HG03354 (cell line): ENCODE measurements around the gene F12.
"Not testable (repeated sequence)": the region's sequence is repeated elsewhere in the genome, so short reads cannot be mapped to it uniquely, and the experiment has no call there.

Source experiments
- ATAC-seq: cut with Tn5 transposase; IDR thresholded peaks from one replicate; pipeline ENCODE4 v1.9.1; 2021; ENCODE audit warnings: mild to moderate bottlenecking; ENCODE audit not compliant: unreplicated experiment, poor library complexity, severe bottlenecking

Gene F12

DNA sequence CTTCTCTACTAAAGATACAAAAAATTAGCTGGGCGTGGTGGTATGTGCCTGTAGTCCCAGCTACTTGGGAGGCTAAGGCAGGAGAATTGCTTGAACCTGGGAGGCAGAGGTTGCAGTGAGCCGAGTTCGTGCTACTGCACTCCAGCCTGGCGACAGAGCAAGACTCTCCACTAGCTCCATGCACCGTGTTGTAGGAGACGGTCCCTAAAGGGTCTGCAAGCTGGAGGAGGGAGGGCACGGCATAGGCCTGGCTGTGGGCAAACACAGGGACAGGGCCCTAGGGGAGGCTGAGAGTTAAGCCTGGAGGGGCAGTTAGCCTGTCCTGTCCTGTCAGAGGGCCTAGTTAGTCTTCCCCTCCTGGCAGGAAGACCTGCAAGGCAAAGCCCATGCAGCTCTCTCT, 48.6 kb downstream of the F12 start:
- ATAC-seq: not testable (repeated sequence)

DNA sequence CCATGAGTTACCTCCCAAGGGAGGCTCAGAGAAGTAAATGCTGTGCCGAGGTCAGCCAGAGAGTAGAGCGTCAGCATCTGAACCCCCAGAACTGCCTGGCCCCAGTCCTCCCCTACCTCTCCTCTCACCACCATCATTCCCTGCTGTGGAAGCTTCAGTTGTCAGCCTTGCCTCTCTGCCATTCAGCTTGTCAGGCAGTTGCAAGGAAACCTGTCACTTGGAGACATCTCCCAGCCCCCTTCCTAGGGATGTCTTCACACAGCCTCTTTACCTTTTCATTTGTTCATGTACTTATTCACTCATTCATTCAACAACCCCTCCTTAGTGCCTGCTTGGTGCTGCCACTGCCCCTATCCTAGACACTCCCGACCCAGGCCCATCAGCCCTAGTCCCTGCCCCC, 49.5 kb downstream of the F12 start:
- no peak for ATAC-seq

DNA sequence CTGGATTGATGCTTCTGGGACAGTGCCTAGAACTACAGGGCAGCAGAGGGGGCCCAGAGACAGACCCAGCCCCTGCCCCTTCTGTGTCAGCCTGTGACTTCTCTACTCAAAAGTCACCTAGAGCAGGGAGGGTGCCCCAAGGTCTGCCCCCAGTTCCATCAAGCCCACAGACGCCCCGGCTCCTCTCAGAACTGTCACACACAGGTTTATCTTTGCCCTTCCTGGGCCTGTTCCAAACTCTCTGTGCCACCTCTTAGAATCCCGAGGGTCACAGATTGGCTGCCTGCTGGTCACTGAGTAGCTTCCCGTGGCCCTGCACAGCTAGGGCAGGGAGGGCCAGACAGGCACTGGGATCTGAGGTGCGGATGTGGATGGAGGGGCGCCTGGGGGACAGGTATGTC, 49.9 kb downstream of the F12 start:
- no peak for ATAC-seq

- peak; percentile 1 for ATAC-seq
Measured at GRCh38 chr5:177358370-177358819, 51.0 kb downstream of the F12 start.

- ATAC-seq: peak; percentile 95
Measured at GRCh38 chr5:177357459-177358351, 51.7 kb downstream of the F12 start, which contains the start of gene RGS14. RGS14 (plus strand) TSS chr5:177357924; CDS start chr5:177358025, 101 bp downstream.

GRCh38 chr5:177357146-177357458, 52.3 kb downstream of the F12 start:
- no peak for ATAC-seq

- ATAC-seq: no peak
Measured at GRCh38 chr5:177356746-177357145, 52.6 kb downstream of the F12 start.

- ATAC-seq: no peak
Measured at GRCh38 chr5:177355868-177356168, 53.5 kb downstream of the F12 start.

DNA sequence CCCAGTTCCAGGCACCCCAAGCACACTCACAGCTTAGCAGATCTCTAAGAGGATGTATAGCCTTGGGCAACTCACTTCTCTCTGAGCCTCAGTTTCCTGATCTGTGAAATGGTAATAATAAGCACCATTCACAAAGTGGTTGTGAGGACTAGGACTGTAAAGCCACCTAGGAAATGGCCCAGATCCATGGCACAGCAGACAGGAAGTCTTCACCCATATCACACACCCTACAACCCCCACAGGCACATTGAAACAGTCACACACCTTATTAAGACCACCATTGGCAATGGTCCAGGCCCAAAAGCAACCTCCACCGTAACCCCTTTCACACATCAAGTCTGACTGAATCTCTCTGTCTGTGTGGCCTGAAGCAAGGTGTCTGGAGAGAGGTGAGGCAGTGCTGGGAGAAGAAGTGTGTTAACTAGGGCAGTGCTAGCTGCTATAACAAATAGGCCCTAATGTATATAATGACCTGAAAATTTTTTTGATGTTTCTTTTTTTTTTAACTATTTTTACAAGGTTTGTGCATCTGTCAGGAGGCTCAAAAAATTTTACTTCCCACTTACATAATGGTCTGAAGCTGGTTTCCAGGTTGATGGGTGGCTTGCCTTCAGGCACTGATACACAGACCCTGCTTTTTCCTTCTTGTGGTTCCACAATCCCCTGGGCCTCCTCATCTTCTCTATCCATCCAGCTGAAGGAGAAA, 54.0 kb downstream of the F12 start:
- ATAC-seq: no peak

DNA sequence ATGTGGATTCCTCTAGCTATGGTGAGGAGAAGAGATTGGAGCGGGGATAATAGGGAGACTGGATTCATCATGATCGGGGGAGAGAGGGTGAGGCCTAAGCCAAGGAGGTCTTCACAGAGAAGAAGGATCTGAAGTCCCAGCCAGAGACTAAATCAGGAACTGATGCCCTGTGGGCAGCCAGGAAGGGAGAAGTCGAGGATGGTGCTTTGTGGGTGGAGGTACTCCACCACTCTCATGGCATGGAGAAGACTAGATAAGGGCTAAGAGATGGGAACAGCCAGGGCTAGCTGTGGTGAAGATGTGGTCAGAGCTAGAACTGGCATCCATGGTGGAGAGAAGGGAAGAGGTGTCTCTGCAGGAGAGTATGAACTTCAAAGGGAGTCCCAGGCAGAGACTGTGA, 54.7 kb downstream of the F12 start:
- ATAC-seq: no peak

DNA sequence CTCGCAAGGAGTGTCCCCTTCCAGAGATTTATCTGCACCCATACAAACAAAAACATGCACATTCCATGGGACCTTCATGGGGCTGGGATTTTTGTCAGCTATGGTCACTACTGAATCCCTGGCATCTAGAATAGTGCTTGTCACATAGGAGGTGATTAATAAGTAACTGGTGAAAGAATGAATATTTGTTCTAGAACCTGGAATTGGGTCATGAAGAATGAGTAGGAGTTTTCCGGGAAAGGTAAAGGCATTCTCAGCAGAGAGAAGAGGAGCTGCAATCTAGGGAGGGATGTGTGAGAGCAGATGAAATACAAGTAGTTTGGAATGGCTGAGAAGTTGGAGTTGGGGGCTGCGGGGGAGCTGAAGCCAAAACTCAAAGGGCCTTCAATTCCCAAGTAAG, 55.1 kb downstream of the F12 start:
- ATAC-seq: no peak

DNA sequence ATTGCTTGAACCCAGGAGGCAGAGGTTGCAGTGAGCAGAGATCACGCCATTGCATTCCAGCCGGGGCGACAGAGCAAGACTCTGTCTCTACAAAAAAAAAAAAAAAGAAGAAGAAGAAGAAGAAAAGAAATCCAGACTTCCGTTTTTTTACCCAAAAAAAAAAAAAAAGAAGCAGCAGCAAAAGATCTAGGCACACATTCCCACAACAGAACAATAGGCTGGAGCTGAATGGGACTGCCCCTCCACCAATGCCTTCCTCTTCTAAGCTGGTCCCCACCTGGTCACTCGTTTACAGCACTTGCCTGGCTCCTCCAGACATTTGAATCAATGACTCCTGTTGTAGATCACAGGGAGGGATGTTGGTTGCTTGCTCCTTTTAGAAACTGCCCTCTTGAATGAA, 56.3 kb downstream of the F12 start:
- ATAC-seq: no peak
